IMR-90 (cell line): Measurements from ENCODE around the gene PLBD1.

ENCODE experiments used
- FOS ChIP-seq: fragments of 150-350 bp; IDR thresholded peaks from 2 replicates; pipeline ENCODE4 v1.6.1; 2016; ENCODE audit warnings: low read depth, low read length
- TF ChIP-seq, protein P1 (sequence below): conservative IDR thresholded peaks from 2 replicates; pipeline ENCODE4 v1.5.1; 2012; ENCODE audit warnings: mild to moderate bottlenecking, low read depth, low read length, improper control_type of control experiment

- TF ChIP-seq, protein P1, sequence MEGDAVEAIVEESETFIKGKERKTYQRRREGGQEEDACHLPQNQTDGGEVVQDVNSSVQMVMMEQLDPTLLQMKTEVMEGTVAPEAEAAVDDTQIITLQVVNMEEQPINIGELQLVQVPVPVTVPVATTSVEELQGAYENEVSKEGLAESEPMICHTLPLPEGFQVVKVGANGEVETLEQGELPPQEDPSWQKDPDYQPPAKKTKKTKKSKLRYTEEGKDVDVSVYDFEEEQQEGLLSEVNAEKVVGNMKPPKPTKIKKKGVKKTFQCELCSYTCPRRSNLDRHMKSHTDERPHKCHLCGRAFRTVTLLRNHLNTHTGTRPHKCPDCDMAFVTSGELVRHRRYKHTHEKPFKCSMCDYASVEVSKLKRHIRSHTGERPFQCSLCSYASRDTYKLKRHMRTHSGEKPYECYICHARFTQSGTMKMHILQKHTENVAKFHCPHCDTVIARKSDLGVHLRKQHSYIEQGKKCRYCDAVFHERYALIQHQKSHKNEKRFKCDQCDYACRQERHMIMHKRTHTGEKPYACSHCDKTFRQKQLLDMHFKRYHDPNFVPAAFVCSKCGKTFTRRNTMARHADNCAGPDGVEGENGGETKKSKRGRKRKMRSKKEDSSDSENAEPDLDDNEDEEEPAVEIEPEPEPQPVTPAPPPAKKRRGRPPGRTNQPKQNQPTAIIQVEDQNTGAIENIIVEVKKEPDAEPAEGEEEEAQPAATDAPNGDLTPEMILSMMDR, result no peak
- no peak for TF ChIP-seq FOS
These were observed 21.7 kb upstream of the PLBD1 start for GRCh38 chr12:14589169-14590004.
